B cell (primary cell): ENCODE data around the gene METTL27.

Source experiments
- CTCF ChIP-seq: fragments of 200-600 bp; IDR thresholded peaks from one replicate; pipeline ENCODE4 v1.8.0; 2022; ENCODE audit warnings: antibody characterized with exemption, mild to moderate bottlenecking
- EZH2 ChIP-seq: IDR thresholded peaks from 2 replicates; pipeline ENCODE4 v1.6.1; 2012; ENCODE audit warnings: borderline replicate concordance, low read depth, mild to moderate bottlenecking, moderate library complexity, low read length; ENCODE audit not compliant: insufficient read depth, poor library complexity, severe bottlenecking

GRCh38 chr7:73833251-73833919 is 8.9 kb downstream of the METTL27 start:
- TF ChIP-seq EZH2: no peak
- no peak for TF ChIP-seq CTCF
